Subcutaneous abdominal adipose tissue (tissue), 5 donors: ENCODE measurements around the gene LYPLA2.
A peak's percentile ranks its signal among the peaks of the same experiment; 100 is the strongest.

Experiments
- H3K27ac ChIP-seq: one replicate; pipeline ENCODE4 v1.7.0; 2013; ENCODE audit warnings: low read depth, mild to moderate bottlenecking, inconsistent platforms, low read length, moderate library complexity
- H3K27me3 ChIP-seq, 5 donors: one replicate each; pipeline ENCODE4 v1.7.0; 2013; ENCODE audit warnings: low read length in 5 of 5, inconsistent platforms in 1 of 5; ENCODE audit not compliant: control insufficient read depth in 5 of 5, insufficient read depth in 4 of 5
- H3K36me3 ChIP-seq, 5 donors: one replicate each; pipeline ENCODE4 v1.7.0; 2013; ENCODE audit warnings: low read length in 5 of 5; ENCODE audit not compliant: control insufficient read depth in 5 of 5, insufficient read depth in 5 of 5
- H3K4me1 ChIP-seq, 5 donors: one replicate each; pipeline ENCODE4 v1.7.0; 2013; ENCODE audit warnings: low read length in 5 of 5, mild to moderate bottlenecking in 3 of 5, moderate library complexity in 1 of 5; ENCODE audit not compliant: control insufficient read depth in 5 of 5, insufficient read depth in 5 of 5
- H3K4me3 ChIP-seq, 5 donors: one replicate each; pipeline ENCODE4 v1.7.0; 2013; ENCODE audit warnings: low read length in 5 of 5, low read depth in 1 of 5
- H3K9ac ChIP-seq, 5 donors: one replicate each; pipeline ENCODE4 v1.7.0; 2013; ENCODE audit warnings: low read length in 5 of 5, mild to moderate bottlenecking in 4 of 5, moderate library complexity in 3 of 5
- H3K9me3 ChIP-seq, 5 donors: one replicate each; pipeline ENCODE4 v1.7.0; 2013; ENCODE audit warnings: low read length in 5 of 5; ENCODE audit not compliant: control insufficient read depth in 5 of 5
- donor health status: healthy.
- donor health status: healthy.
- donor health status: healthy.
- donor health status: healthy.
- donor health status: healthy.

LYPLA2 gene

GRCh38 chr1:23756676-23757075 lies 34.3 kb upstream of the LYPLA2 start:
- Histone ChIP-seq H3K36me3 (peaks cover 29 to 95% (median 92%) of the 10 kb centered on the region in 5 donors), H3K4me3 (no peak overlapping the region), H3K27ac (no peak overlapping the region), H3K9ac (no peak overlapping the region), H3K4me1 (no peaks in the 10 kb centered on the region), H3K9me3 (no peaks in the 10 kb centered on the region), H3K27me3 (no peaks in the 10 kb centered on the region)

GRCh38 chr1:23757812-23758211 lies 33.1 kb upstream of the LYPLA2 start:
- Histone ChIP-seq H3K27ac (no peak overlapping the region), H3K27me3 (no peaks in the 10 kb centered on the region), H3K4me1 (no peaks in the 10 kb centered on the region), H3K9me3 (no peaks in the 10 kb centered on the region), H3K36me3 (peaks cover 30 to 91% (median 84%) of the 10 kb centered on the region in 5 donors), H3K9ac (no peak overlapping the region), H3K4me3 (no peak overlapping the region)

- no peaks in the 10 kb centered on the region for H3K27me3 ChIP-seq
- no peaks in the 10 kb centered on the region for H3K9me3 ChIP-seq
- no peak overlapping the region for H3K27ac ChIP-seq
- no peak overlapping the region for H3K4me3 ChIP-seq
- no peaks in the 10 kb centered on the region for H3K4me1 ChIP-seq
- no peak overlapping the region for H3K9ac ChIP-seq
- H3K36me3 ChIP-seq = peaks cover 23 to 86% (median 78%) of the 10 kb centered on the region in 5 donors
Measured at GRCh38 chr1:23759277-23759676, 31.7 kb upstream of the LYPLA2 start.

- no peaks in the 10 kb centered on the region for H3K4me1 ChIP-seq
- H3K36me3 ChIP-seq = peaks cover 21 to 75% (median 50%) of the 10 kb centered on the region in 5 donors
- no peaks in the 10 kb centered on the region for H3K9me3 ChIP-seq
- H3K27me3 ChIP-seq = no peaks in the 10 kb centered on the region
- H3K4me3 ChIP-seq = no peak overlapping the region
- no peak overlapping the region for H3K9ac ChIP-seq
- H3K27ac ChIP-seq = no peak overlapping the region
Measured at GRCh38 chr1:23763041-23763577, 27.8 kb upstream of the LYPLA2 start.

GRCh38 chr1:23768733-23769132 lies 22.2 kb upstream of the LYPLA2 start:
- Histone ChIP-seq H3K36me3 (peaks cover 0 to 39% (median 15%) of the 10 kb centered on the region in 5 donors), H3K27ac (no peak overlapping the region), H3K27me3 (no peaks in the 10 kb centered on the region), H3K4me3 (no peak overlapping the region), H3K9me3 (no peaks in the 10 kb centered on the region), H3K4me1 (peaks cover 0 to 4% (median 3%) of the 10 kb centered on the region in 5 donors), H3K9ac (no peak overlapping the region)

- Histone ChIP-seq H3K9me3 (no peaks in the 10 kb centered on the region), H3K9ac (no peak overlapping the region), H3K27ac (no peak overlapping the region), H3K4me1 (peaks cover 0 to 6% (median 5%) of the 10 kb centered on the region in 5 donors), H3K4me3 (no peak overlapping the region), H3K27me3 (no peaks in the 10 kb centered on the region), H3K36me3 (peaks cover 0 to 22% (median 2%) of the 10 kb centered on the region in 5 donors)
Measured at GRCh38 chr1:23772049-23772853, 18.7 kb upstream of the LYPLA2 start.

- no peaks in the 10 kb centered on the region for H3K27me3 ChIP-seq
- no peak overlapping the region for H3K4me3 ChIP-seq
- peaks cover 0 to 12% (median 11%) of the 10 kb centered on the region in 5 donors for H3K4me1 ChIP-seq
- no peaks in the 10 kb centered on the region for H3K9me3 ChIP-seq
- peaks cover 0 to 17% (median 2%) of the 10 kb centered on the region in 5 donors for H3K36me3 ChIP-seq
- H3K9ac ChIP-seq = no peak overlapping the region
- H3K27ac ChIP-seq = no peak overlapping the region
Measured at GRCh38 chr1:23772854-23773242, 18.1 kb upstream of the LYPLA2 start.

- peaks cover 2 to 21% (median 20%) of the 10 kb centered on the region in 5 donors for H3K4me1 ChIP-seq
- peak overlapping the region in 1 of 5 donors; percentile 20 for H3K9ac ChIP-seq
- H3K4me3 ChIP-seq = no peak overlapping the region
- H3K36me3 ChIP-seq = peaks cover 0 to 10% (median 2%) of the 10 kb centered on the region in 5 donors
- no peak overlapping the region for H3K27ac ChIP-seq
- no peaks in the 10 kb centered on the region for H3K27me3 ChIP-seq
- no peaks in the 10 kb centered on the region for H3K9me3 ChIP-seq
Measured at GRCh38 chr1:23774174-23774880, 16.6 kb upstream of the LYPLA2 start.

- Histone ChIP-seq H3K4me1 (peaks cover 2 to 27% (median 26%) of the 10 kb centered on the region in 5 donors), H3K36me3 (peaks cover 0 to 7% (median 5%) of the 10 kb centered on the region in 5 donors), H3K27ac (no peak overlapping the region), H3K9me3 (no peaks in the 10 kb centered on the region), H3K9ac (no peak overlapping the region), H3K4me3 (no peak overlapping the region), H3K27me3 (no peaks in the 10 kb centered on the region)
Measured at GRCh38 chr1:23776217-23776616, 14.7 kb upstream of the LYPLA2 start.
